GM19467 (cell line): Measurements from ENCODE around the gene LRRN2.
A peak's percentile ranks its signal among the peaks of the same experiment; 100 is the strongest.

ENCODE experiments used
- ATAC-seq: cut with Tn5 transposase; IDR thresholded peaks from one replicate; pipeline ENCODE4 v1.9.1; 2021; ENCODE audit warnings: mild to moderate bottlenecking, moderate library complexity; ENCODE audit not compliant: unreplicated experiment

The LRRN2 gene

DNA sequence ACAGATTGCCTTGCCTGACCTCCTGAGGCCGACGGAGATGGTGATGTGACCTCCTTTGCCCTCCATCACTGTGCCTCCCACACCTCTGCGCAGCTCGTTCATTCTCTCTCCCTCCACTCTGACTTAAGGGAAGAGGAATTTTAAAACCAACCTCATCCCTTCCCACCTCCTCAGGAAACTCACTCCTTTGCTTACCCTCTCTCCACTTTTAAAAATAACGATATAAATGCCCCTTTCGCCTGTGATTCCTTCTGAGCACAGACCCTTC is 21.2 kb downstream of the LRRN2 start:
- no peak for ATAC-seq

GRCh38 chr1:204663644-204664383 is 21.7 kb downstream of the LRRN2 start:
- no peak for ATAC-seq

GRCh38 chr1:204662530-204662929 is 23.0 kb downstream of the LRRN2 start:
- ATAC-seq, result no peak

- ATAC-seq, result no peak
These were observed 25.0 kb downstream of the LRRN2 start for GRCh38 chr1:204660509-204660908.

GRCh38 chr1:204659056-204659455 is 26.5 kb downstream of the LRRN2 start:
- no peak for ATAC-seq

GRCh38 chr1:204658295-204658694 is 27.2 kb downstream of the LRRN2 start:
- no peak for ATAC-seq

- ATAC-seq, result no peak
These were observed 31.8 kb downstream of the LRRN2 start for GRCh38 chr1:204653590-204654340.

DNA sequence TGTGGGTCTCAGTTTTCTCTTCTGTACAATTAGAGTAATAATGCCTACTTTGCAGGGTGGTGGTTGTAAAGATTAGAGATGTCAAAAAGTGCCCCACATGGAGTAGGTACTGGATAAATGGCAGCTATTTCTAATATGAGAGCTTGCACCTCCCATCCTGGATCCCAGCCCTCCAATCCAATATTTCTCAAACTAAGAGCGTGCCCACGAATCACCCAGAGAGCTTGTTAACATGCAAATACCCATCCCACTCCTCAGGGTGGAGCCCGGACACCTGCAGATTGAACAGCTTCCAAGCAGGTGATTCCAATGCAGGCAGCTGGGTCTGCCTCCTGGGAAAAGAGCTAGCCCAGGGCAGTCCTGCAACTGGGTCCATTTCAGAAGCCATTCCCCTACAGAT is 33.0 kb downstream of the LRRN2 start:
- ATAC-seq, result no peak

GRCh38 chr1:204651843-204652421 is 33.6 kb downstream of the LRRN2 start:
- no peak for ATAC-seq

- no peak for ATAC-seq
These were observed 34.5 kb downstream of the LRRN2 start for GRCh38 chr1:204650911-204651570.

DNA sequence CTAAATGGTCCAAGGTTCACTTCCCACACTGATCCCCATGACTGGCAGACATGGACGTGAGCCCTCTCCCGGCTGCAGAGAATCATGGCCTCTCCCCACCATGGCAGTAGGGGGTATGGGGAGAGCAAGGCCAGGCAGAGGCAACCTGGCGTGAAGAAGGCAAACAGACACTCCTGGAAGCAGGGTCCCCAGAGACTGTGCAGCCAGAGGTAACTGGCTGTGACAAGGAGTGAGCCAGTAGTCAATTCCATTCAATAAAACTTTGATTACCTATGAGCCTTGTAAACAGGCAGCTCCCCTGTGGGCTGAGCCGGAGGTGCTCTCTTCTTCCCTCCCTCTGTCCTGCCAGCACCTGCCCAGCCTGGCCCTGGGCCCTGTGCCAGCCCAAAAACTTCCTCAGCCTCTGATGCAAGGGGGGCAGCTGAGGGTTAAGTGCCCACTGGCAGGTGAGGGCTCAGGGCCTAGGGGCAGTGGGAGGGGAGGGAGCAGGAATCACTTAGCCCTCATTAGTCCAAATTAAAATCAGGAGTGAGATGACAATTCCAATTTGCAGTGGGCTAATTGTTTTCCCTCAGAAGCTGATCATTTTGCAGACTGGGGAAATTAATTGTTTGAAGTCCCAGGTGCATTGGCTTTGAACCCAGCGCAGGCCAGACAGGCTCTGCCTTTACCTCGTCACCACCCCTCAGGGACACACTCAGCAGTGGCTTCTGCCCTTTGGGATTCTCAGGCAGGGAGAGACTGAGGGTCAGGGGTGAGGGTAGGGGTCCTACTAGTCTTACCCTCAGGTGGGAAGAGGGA is 35.6 kb downstream of the LRRN2 start:
- no peak for ATAC-seq

DNA sequence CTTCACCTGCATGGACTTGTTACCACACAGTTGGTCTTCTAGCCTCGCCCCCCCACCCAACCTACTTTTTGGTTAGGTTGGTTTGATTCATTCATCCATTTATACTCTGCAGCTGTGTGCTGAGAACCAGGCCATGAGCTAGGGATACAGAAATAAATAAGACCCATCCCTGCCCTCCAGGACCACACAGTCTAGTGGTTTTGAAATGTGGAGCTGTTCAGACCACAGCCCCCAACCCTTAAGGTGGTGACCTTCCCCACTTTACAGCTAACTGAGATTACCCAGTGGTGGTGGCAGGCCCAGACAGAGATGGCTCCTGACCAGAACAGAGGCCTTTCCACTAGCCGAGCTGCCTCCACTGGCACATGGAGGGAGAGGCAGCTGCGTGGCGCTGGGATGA is 37.0 kb downstream of the LRRN2 start:
- ATAC-seq, result no peak

DNA sequence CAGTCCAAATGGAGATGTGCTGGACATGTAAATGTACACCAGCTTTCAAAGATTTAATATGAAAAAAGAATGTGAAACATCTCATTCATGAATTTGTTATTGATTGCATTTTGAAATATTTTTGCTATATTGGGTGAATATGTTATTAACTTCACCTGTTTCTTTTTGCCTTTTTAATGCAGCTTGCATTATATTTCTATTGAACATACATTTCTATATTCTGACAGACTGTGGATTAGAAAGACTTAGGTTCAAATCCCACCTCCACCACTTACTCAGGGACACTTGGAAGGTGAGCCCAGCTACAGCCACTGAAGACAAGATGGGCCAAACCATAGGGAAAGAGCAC is 37.8 kb downstream of the LRRN2 start:
- ATAC-seq, result no peak

GRCh38 chr1:204647114-204647804 is 38.3 kb downstream of the LRRN2 start:
- peak; percentile 61 for ATAC-seq

DNA sequence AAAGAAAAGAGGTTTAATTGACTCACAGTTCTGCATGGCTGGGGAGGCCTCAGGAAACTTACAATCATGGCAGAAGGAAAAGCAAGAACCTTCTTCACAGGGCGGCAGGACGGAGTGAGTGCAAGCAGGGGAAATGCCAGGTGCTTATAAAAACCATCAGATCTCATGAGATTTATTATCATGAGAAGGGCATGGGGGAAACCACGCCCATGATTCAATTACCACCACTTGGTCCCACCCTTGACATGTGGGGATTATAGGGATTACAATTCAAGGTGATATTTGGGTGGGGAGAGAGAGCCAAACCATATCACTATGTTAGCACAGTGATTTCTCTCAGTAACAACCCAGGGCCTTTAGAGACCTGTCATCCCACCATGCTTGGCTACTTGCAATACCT is 39.9 kb downstream of the LRRN2 start:
- ATAC-seq, result no peak

DNA sequence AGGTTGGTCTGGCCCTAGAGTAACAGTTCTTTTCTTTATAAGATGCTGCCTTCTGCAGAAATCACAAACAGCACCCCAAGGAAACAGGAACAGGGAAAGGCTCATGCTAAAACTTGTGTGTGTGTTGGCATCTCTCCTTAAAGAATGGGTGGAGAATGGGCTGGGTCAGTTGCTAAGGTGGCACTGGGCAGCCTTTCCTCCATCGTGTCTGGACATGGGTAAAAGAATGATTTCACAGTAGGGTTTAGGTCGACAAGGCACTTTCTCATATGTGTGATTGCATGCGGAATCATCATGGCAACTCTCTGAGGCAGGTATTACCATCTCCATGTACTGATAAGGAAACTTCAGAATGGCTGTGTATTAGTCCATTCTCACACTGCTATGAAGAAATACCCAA is 40.3 kb downstream of the LRRN2 start:
- ATAC-seq, result no peak

DNA sequence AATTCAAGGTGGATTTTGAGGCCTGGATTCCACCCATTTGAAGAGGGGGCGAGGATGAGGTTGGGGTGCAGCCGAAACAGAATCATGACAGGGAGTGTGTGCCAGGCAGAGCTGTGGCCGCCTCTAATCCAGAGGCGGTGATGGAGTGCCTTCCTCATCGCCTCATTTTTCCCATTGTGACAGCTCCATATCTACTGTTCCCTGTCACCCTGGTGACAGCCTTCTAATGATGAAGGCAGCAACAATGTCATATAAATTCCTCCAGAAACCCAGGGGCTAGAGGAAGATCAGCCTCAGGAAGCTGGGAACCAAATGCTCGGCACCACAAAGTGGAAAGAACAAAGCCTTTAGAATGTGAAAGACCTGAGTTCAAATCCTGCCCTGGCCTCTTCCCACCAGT is 42.0 kb downstream of the LRRN2 start:
- ATAC-seq, result no peak

DNA sequence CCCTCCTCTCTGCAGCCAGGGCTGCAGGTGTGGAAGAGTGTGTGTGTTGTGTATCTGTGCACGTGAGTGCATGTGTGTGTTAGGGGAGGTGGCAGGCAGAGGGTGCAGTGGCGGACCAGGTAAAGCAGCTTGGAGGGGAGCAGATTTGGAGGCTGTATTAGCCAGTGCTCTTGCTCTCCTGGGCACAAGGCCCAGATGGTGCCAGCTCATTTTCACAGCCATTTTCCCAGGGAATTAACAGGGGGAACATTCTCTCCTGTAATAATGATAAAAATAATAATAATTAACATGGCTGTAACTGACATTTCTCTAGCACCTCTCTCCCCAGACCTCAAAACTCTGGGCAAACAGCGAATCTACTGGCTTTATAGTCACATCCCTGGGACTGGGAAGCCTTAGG is 43.6 kb downstream of the LRRN2 start:
- no peak for ATAC-seq

DNA sequence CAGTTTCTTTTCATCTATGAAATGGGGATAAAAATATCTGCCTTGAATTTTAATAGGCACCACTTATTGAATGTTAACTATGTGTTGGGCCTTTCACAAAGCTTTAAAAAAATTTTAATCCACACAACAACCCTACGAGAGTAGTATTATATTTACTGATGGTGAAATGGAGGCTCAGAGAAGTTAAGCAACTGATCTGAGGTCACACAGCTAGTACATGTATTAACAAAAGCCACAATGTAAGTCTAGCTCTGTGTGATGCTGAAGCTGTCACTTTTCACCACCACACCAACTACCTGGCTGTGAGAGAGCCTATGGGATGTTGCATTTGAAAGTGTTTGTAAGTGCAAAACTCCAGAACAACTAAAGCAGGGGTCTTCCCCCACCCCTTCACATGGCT is 44.1 kb downstream of the LRRN2 start:
- no peak for ATAC-seq

DNA sequence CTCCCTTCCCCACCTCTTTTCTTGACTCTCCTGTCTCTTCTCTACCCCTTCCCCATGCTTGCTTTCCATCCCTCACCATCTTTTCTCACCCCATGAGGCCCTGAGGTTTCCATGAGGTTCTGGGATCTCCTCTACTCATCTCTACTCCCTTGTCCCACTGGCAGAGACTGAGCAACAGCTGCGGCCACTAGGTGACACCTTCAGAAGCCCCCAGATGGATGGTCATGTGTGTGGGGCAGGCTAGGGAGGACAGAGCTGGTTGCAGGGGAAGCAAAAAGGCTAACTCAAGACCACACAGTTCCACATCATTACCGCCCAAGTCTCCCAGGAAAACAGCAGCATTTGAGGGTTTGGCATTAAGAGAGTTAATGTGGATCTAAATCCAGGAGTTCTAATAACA is 45.0 kb downstream of the LRRN2 start:
- no peak for ATAC-seq
